ENCODE measurements around the gene KANSL1L. TPM values are rescaled to one million over a fixed set of nuclear protein-coding genes. Genes with fewer than 3 reads are reported as not detected.

Gene KANSL1L
- total and polyA plus RNA-seq, 11 donors, result 6.1 to 24.9 (median 18.0) TPM

DNA sequence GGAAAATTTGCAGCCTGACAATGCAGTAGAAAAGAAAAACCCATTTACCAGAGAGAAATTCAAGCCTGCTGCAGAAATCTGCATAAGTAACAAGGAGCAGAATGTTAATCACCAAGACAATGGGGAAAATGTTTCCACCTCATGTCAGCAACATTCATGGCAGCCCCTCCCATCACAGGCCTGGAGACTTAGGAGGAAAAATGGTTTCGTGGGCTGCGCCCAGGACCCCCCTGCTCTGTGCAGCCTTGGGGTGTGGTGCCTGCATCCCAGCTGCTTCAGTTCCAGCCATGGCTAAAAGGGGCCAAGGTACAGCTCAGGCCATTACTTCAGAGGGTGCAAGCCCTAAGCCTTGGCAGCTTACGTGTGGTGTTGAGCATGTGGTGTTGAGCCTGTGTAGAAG, 115.4 kb downstream of the KANSL1L start:
- DNase-seq, result no peak
- H3K4me3 ChIP-seq, result no peak overlapping the region

GRCh38 chr2:210054696-210055095, 116.5 kb downstream of the KANSL1L start:
- intact Hi-C loops (cut with DNase I), result no loop called here
- H3K4me1 ChIP-seq, result peaks cover 0 to 2% (median 0%) of the 10 kb centered on the region in 12 donors
- WGBS, 4 donors, result 93 to 98% (median 95%) methylated on average over 1 of the region's 1 CpG
- H3K4me3 ChIP-seq, result no peak overlapping the region
- peaks cover 0 to 24% (median 3%) of the 10 kb centered on the region in 9 donors for H3K36me3 ChIP-seq
- no peaks in the 10 kb centered on the region for H3K27me3 ChIP-seq
- H3K9me3 ChIP-seq, result peaks cover 0 to 21% (median 11%) of the 10 kb centered on the region in 12 donors
- no peak for TF ChIP-seq POLR2A (IDR thresholded peaks at IDR 0.05)
- no peak for TF ChIP-seq CTCF (IDR thresholded peaks at IDR 0.05)
- no peak overlapping the region for H3K27ac ChIP-seq
- ATAC-seq (no peak), DNase-seq (no peak)

More for the DNA sequence above, 115.4 kb downstream of the KANSL1L start:
- Histone ChIP-seq H3K4me1 (no peaks in the 10 kb centered on the region), H3K36me3 (peaks cover 0 to 24% (median 3%) of the 10 kb centered on the region in 9 donors), H3K27me3 (no peaks in the 10 kb centered on the region), H3K9me3 (peaks cover 0 to 21% (median 11%) of the 10 kb centered on the region in 12 donors), H3K27ac (no peak overlapping the region)
- intact Hi-C loops (cut with DNase I), result no loop called here
- ATAC-seq, result no peak
- TF ChIP-seq CTCF (IDR thresholded peaks at IDR 0.05) (no peak), POLR2A (IDR thresholded peaks at IDR 0.05) (no peak)
- 93 to 100% (median 96%) methylated on average over 3 of the region's 3 CpGs for WGBS, 4 donors

DNA sequence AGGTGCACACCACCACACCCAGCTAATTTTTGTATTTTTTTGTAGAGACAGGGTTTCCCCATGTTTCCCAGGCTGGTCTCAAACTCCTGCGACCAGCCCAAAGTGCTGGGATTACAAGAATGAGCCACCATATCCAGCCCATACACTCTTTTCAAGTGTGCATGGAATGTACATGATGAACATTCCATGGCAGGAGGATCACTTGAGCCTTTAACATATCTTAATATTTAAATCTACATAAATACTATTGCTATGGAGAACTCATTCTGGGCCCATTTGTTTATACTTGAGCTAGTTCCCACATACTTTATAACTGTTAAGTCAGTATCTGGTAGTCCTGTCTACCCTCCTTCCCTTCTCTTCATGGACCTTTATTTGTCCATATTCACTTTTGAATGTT, 120.3 kb downstream of the KANSL1L start:
- DNase-seq (no peak), ATAC-seq (no peak)
- intact Hi-C loops (cut with DNase I), result no loop called here
- WGBS, 4 donors, result 96 to 100% (median 100%) methylated on average over 1 of the region's 1 CpG
- Histone ChIP-seq H3K4me3 (no peak overlapping the region), H3K36me3 (peaks cover 0 to 30% (median 3%) of the 10 kb centered on the region in 9 donors), H3K4me1 (peaks cover 0 to 5% (median 0%) of the 10 kb centered on the region in 12 donors), H3K9me3 (peaks cover 0 to 34% (median 12%) of the 10 kb centered on the region in 12 donors), H3K27ac (no peak overlapping the region), H3K27me3 (no peaks in the 10 kb centered on the region)
- no peak for TF ChIP-seq CTCF (IDR thresholded peaks at IDR 0.05)
- no peak for TF ChIP-seq POLR2A (IDR thresholded peaks at IDR 0.05)

DNA sequence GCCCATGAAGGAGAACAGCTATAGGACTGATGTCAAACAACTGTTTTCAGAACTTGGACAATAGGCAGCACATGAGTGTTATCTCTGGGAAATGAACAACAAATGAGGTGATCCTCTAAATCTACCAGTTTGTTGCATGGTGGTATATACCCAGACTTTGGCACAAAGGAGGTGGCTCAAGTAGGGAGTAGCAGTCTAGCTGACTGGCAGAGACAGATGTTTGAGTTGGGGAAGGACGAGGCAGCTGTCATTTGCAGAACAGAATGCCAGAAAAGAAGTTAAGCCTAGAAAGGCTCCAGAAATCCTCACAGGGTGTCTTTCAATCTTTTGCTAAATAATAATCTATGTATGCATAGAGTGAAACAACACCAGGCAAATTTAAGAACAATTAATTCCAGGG, 121.4 kb downstream of the KANSL1L start:
- WGBS, 4 donors, result 67 to 92% (median 82%) methylated on average over 1 of the region's 1 CpG
- intact Hi-C loops (cut with DNase I), result no loop called here
- no peak overlapping the region for H3K4me3 ChIP-seq
- peaks cover 0 to 26% (median 7%) of the 10 kb centered on the region in 9 donors for H3K36me3 ChIP-seq
- DNase-seq (no peak), ATAC-seq (no peak)
- H3K9me3 ChIP-seq, result peaks cover 0 to 24% (median 9%) of the 10 kb centered on the region in 12 donors
- peaks cover 0 to 5% (median 0%) of the 10 kb centered on the region in 12 donors for H3K4me1 ChIP-seq
- H3K27ac ChIP-seq, result no peak overlapping the region
- no peak for TF ChIP-seq POLR2A (IDR thresholded peaks at IDR 0.05)
- TF ChIP-seq CTCF (IDR thresholded peaks at IDR 0.05), result no peak
- no peaks in the 10 kb centered on the region for H3K27me3 ChIP-seq

Measured in heart left ventricle (tissue), 16 donors.